Prostate gland (tissue), 2 donors: ENCODE data around the gene SPON1.

Source experiments
- POLR2A ChIP-seq: fragments of 450-650 bp; IDR thresholded peaks from one replicate; pipeline ENCODE4 v1.6.1; 2016; ENCODE audit warnings: antibody characterized with exemption, mild to moderate bottlenecking
- POLR2AphosphoS5 ChIP-seq: sonication (generic); formaldehyde crosslinking; IDR thresholded peaks from one replicate; pipeline ENCODE4 v1.6.1; 2017; ENCODE audit warnings: antibody characterized with exemption
- TF ChIP-seq, protein P1 (sequence below), 4 experiments: fragments of 200-600 bp in 2 of 4; fragments of 450-650 bp in 2 of 4; sonication (generic) in 2 of 4; IDR thresholded peaks; 1 replicate in 3 of 4; 2 replicates in 1 of 4; pipeline ENCODE4 v1.5.1; 2016 to 2019; ENCODE audit warnings: antibody characterized with exemption in 4 of 4, mild to moderate bottlenecking in 2 of 4, moderate library complexity in 2 of 4

- no peak for TF ChIP-seq POLR2A
- no peak for TF ChIP-seq POLR2AphosphoS5
- TF ChIP-seq, protein P1, sequence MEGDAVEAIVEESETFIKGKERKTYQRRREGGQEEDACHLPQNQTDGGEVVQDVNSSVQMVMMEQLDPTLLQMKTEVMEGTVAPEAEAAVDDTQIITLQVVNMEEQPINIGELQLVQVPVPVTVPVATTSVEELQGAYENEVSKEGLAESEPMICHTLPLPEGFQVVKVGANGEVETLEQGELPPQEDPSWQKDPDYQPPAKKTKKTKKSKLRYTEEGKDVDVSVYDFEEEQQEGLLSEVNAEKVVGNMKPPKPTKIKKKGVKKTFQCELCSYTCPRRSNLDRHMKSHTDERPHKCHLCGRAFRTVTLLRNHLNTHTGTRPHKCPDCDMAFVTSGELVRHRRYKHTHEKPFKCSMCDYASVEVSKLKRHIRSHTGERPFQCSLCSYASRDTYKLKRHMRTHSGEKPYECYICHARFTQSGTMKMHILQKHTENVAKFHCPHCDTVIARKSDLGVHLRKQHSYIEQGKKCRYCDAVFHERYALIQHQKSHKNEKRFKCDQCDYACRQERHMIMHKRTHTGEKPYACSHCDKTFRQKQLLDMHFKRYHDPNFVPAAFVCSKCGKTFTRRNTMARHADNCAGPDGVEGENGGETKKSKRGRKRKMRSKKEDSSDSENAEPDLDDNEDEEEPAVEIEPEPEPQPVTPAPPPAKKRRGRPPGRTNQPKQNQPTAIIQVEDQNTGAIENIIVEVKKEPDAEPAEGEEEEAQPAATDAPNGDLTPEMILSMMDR (IDR thresholded peaks at IDR 0.05), result no peak
Observed at GRCh38 chr11:14212986-14213385, 250.5 kb downstream of the SPON1 start.
